HG02642 (cell line): Measurements from ENCODE around the gene DOCK7.

Experiments
- ATAC-seq: cut with Tn5 transposase; IDR thresholded peaks from one replicate; pipeline ENCODE4 v1.9.1; 2021; ENCODE audit warnings: mild to moderate bottlenecking; ENCODE audit not compliant: unreplicated experiment, poor library complexity

DOCK7 gene

GRCh38 chr1:62429581-62429980 is 258.6 kb downstream of the DOCK7 start:
- ATAC-seq = no peak

- no peak for ATAC-seq
These were observed 259.8 kb downstream of the DOCK7 start for GRCh38 chr1:62428351-62428750.

- ATAC-seq = no peak
These were observed 261.4 kb downstream of the DOCK7 start for GRCh38 chr1:62426794-62427193.

GRCh38 chr1:62426237-62426636 is 261.9 kb downstream of the DOCK7 start:
- no peak for ATAC-seq

GRCh38 chr1:62425041-62425440 is 263.1 kb downstream of the DOCK7 start:
- no peak for ATAC-seq

GRCh38 chr1:62424411-62424810 is 263.8 kb downstream of the DOCK7 start:
- no peak for ATAC-seq

- no peak for ATAC-seq
These were observed 264.5 kb downstream of the DOCK7 start for GRCh38 chr1:62423580-62424242.

GRCh38 chr1:62420214-62420613 is 268.0 kb downstream of the DOCK7 start:
- ATAC-seq = no peak

GRCh38 chr1:62417351-62417999 is 270.7 kb downstream of the DOCK7 start:
- ATAC-seq = no peak

- ATAC-seq = no peak
These were observed 272.5 kb downstream of the DOCK7 start for GRCh38 chr1:62415687-62416086.

- ATAC-seq = no peak
These were observed 280.7 kb downstream of the DOCK7 start for GRCh38 chr1:62407398-62408009.

GRCh38 chr1:62406576-62406975 is 281.6 kb downstream of the DOCK7 start:
- no peak for ATAC-seq

- no peak for ATAC-seq
These were observed 282.9 kb downstream of the DOCK7 start for GRCh38 chr1:62405247-62405646.
